Colonic mucosa (tissue), 4 donors: ENCODE results near the gene ZNF426. TPM values are rescaled to one million over a fixed set of nuclear protein-coding genes. Genes with fewer than 3 reads are reported as not detected.

Experiments used
- DNase-seq: peaks from one replicate; pipeline ENCODE4 v3.0.0-alpha.2; 2020
- H3K27ac ChIP-seq: fragments of 200-600 bp; one replicate; pipeline ENCODE4 v1.8.0; 2021
- H3K27me3 ChIP-seq: fragments of 200-600 bp; one replicate; pipeline ENCODE4 v1.8.0; 2021
- H3K36me3 ChIP-seq: fragments of 200-600 bp; one replicate; pipeline ENCODE4 v1.8.0; 2021
- H3K4me1 ChIP-seq: fragments of 200-600 bp; one replicate; pipeline ENCODE4 v1.8.0; 2021; ENCODE audit warnings: mild to moderate bottlenecking
- H3K4me3 ChIP-seq: fragments of 200-600 bp; one replicate; pipeline ENCODE4 v1.8.0; 2021
- H3K9ac ChIP-seq, 2 donors: one replicate each; pipeline ENCODE4 v1.7.0; 2013; ENCODE audit warnings: control low read depth in 2 of 2, low read depth in 2 of 2, low read length in 2 of 2
- H3K9me3 ChIP-seq: fragments of 200-600 bp; one replicate; pipeline ENCODE4 v1.8.0; 2021
- intact Hi-C: fragments of 100-400 bp; cut with DNase I; formaldehyde crosslinking; loops from one replicate; pipeline ENCODE4 v1.14.1; 2022
- total RNA-seq, 2 donors: library from RNA; stranded (reverse); fragmentation: NEBNext Ultra II Directional in 1 of 2; extraction: Animal tissue kit (Norgen Biotek cat#: 25700) in 1 of 2; gene quantifications; one replicate each; pipeline ENCODE4 v1.2.1, GENCODE V29; 2021
- TF ChIP-seq, protein P1 (sequence below): fragments of 200-600 bp; IDR thresholded peaks from one replicate; pipeline ENCODE4 v1.8.0; 2022; ENCODE audit warnings: antibody characterized with exemption, mild to moderate bottlenecking
- donor health status: healthy.
- donor health status: DM: no; HTN: no; CAD: no.
- donor health status: DM: no; HTN: no; CAD: no.

The ZNF426 gene
- total RNA-seq, 2 donors from 2014 or later = 7.5 to 11.5 TPM

DNA sequence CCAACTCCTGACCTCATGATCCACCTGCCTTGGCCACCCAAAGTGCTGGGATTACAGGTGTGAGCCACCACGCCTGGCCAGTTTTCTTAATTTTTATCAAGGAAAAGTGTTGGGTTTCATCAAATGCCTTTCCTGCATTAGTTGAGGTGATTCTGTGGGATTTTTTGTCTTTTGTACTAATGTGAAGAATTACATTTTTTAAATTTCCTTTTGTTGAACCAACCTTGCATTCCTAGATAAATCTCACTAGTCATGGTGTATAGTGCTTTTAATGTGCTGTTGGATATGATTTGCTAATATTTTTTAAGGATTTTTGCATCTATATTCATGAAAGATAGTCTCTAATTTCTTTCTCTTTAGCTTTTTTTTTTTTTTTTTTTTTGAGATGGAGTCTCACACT lies 37.6 kb downstream of the ZNF426 start:
- Histone ChIP-seq H3K4me3 (no peak overlapping the region), H3K27ac (no peak overlapping the region), H3K4me1 (no peaks in the 10 kb centered on the region), H3K9ac (no peak overlapping the region), H3K36me3 (no peaks in the 10 kb centered on the region), H3K27me3 (no peaks in the 10 kb centered on the region), H3K9me3 (peaks cover 14% of the 10 kb centered on the region)
- intact Hi-C loops = no loop called here
- TF ChIP-seq, protein P1, sequence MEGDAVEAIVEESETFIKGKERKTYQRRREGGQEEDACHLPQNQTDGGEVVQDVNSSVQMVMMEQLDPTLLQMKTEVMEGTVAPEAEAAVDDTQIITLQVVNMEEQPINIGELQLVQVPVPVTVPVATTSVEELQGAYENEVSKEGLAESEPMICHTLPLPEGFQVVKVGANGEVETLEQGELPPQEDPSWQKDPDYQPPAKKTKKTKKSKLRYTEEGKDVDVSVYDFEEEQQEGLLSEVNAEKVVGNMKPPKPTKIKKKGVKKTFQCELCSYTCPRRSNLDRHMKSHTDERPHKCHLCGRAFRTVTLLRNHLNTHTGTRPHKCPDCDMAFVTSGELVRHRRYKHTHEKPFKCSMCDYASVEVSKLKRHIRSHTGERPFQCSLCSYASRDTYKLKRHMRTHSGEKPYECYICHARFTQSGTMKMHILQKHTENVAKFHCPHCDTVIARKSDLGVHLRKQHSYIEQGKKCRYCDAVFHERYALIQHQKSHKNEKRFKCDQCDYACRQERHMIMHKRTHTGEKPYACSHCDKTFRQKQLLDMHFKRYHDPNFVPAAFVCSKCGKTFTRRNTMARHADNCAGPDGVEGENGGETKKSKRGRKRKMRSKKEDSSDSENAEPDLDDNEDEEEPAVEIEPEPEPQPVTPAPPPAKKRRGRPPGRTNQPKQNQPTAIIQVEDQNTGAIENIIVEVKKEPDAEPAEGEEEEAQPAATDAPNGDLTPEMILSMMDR = no peak
- no peak for DNase-seq

DNA sequence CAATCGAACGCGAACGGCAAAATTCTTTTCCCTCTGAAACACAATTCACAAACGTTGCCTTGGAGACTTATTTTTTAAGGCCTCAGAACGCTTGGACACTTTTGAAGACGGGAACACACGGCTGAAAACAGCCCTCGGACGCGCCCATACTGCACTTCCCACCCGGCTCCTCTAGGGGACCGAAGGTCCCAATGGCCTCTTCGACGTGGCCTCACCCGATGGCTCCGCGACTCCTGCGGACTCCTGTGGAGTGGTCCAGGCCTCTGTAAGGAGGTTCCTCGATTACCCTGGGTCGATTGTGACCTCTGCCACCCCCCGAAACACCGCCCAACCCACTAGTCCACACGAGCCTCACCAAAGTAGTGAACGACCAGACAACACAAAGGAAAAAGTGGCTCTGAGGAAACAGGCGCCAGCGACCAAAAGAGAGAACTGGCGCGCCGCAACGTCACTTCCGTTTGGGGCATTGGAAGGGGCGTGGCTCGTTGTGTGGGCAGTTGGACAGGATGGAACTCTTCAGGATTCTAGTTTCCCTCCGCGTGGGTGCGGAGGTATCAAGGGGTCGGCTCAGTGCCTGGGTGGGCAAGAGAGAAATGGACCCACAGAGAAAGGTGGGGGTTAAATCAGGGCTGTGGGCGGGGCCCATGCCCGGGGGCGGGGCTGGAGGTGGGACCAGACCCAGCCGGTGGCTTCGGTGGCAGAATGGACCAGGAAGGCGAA lies 40.1 kb downstream of the ZNF426 start, which contains the start of gene ZNF560:
Gene ZNF560 (minus strand): TSS at position 434 of the 720 bp plus-strand sequence. CDS start 23,303 bp downstream, outside the sequence.
- no peaks in the 10 kb centered on the region for H3K27me3 ChIP-seq
- no peaks in the 10 kb centered on the region for H3K36me3 ChIP-seq
- no peaks in the 10 kb centered on the region for H3K4me1 ChIP-seq
- no peak for DNase-seq
- peaks cover 14% of the 10 kb centered on the region for H3K9me3 ChIP-seq
- no peak within 1 kb of the TSS for H3K4me3 ChIP-seq
- no peak within 1 kb of the TSS for H3K9ac ChIP-seq
- TF ChIP-seq, protein P1 = no peak
- no peak within 1 kb of the TSS for H3K27ac ChIP-seq
- intact Hi-C loops = no loop called here

DNA sequence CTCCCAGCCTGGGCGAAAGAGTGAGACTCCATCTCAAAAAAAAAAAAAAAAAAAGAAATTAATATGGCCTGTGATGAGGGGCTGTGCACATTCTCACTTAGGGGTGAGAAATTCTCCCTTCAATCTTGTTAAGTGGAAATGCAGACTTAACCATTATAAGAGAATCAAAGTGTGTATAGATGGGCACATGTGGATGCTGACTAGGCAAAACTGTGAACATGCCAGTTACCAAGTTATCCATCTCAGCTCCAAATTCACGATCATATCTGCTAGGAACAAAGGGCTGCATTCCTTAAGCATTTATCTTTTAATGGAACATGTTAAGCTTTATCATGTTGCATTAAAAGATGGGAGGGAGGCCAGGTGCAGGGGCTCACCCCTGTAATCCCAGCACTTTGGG lies 44.3 kb downstream of the ZNF426 start:
- Histone ChIP-seq H3K4me3 (no peak overlapping the region), H3K27me3 (no peaks in the 10 kb centered on the region), H3K9me3 (peaks cover 14% of the 10 kb centered on the region), H3K4me1 (no peaks in the 10 kb centered on the region), H3K36me3 (no peaks in the 10 kb centered on the region), H3K27ac (no peak overlapping the region), H3K9ac (no peak overlapping the region)
- TF ChIP-seq, protein P1 = no peak
- DNase-seq = no peak
- intact Hi-C loops = no loop called here

DNA sequence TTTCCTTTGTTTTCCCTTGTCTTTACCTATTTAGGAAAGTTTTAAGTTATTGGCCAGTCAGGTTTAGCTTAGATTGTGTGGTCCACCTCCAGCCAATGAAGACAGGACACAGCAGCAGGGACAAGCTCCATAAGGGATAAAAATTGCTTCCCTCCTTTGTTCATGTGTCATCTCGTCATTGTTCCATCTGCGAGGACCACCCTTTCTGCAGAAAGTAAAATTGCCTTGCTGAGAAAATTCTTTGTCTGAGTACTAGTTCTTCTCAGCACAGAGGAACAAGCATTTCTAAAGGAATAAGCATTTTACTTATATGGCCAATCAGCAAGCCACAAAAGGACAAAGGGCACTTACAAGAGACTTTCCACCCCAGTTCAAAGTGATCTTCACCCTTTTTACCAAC lies 51.4 kb downstream of the ZNF426 start:
- no peak for DNase-seq
- no peaks in the 10 kb centered on the region for H3K36me3 ChIP-seq
- no peak overlapping the region for H3K9ac ChIP-seq
- H3K4me1 ChIP-seq = no peaks in the 10 kb centered on the region
- H3K27ac ChIP-seq = no peak overlapping the region
- no peaks in the 10 kb centered on the region for H3K27me3 ChIP-seq
- TF ChIP-seq, protein P1 = no peak
- intact Hi-C loops = no loop called here
- H3K9me3 ChIP-seq = no peaks in the 10 kb centered on the region
- H3K4me3 ChIP-seq = no peak overlapping the region

DNA sequence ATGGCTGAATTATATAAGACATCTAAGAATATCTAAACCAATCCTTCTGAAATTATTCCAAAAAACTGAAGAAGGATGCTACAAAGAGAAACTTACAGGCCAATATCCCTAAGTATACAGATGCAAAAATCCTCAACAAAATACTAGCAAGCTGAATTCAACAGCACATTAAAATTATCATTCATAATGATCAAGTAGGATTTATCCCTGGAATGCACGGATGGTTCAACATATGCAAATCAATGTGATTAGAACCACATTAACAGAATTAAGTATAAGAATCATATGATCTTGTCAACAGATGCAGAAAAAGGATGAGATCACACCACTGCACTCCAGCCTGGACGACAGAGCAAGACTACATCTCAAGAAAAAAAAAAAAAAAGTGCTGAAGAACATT lies 53.3 kb downstream of the ZNF426 start:
- DNase-seq = no peak
- no peak overlapping the region for H3K4me3 ChIP-seq
- intact Hi-C loops = no loop called here
- no peaks in the 10 kb centered on the region for H3K36me3 ChIP-seq
- H3K9me3 ChIP-seq = no peaks in the 10 kb centered on the region
- no peaks in the 10 kb centered on the region for H3K27me3 ChIP-seq
- TF ChIP-seq, protein P1 = no peak
- H3K9ac ChIP-seq = no peak overlapping the region
- no peaks in the 10 kb centered on the region for H3K4me1 ChIP-seq
- no peak overlapping the region for H3K27ac ChIP-seq
